ENCODE measurements around the gene CAMKK1. TPM values are rescaled to one million over a fixed set of nuclear protein-coding genes. Genes with fewer than 3 reads are reported as not detected.
A peak's percentile ranks its signal among the peaks of the same experiment; 100 is the strongest.

The CAMKK1 gene
- total RNA-seq, 1 experiment from 2014 or later, result 9.6 TPM

GRCh38 chr17:3918372-3919122 lies 25.7 kb upstream of the CAMKK1 start:
- ChIA-PET CTCF (interaction anchor here (0.6 to 2.1 kb wide), 3 partner anchors 16 to 147 kb away, joined by 3 to 4 read pairs (median 3); no protein-coding TSS in a partner anchor), POLR2A (interaction anchor here (0.6 kb wide), 1 partner anchor 73 kb away, joined by 5 read pairs; the partner anchor contains the start of gene NCBP3)
- no peaks in the 10 kb centered on the region; the same call in 1 of the 2 replicates for H3K4me1 Mint-ChIP-seq
- no peaks in the 10 kb centered on the region for H3K9me3 Mint-ChIP-seq
- DNase-seq (ENCODE audit: low spot score), result no peak
- no peak overlapping the region for H3K4me3 Mint-ChIP-seq
- peaks cover 2% of the 10 kb centered on the region; the same call in 1 of the 2 replicates for H3K27me3 Mint-ChIP-seq (ENCODE audit: low read depth)
- H3K27ac Mint-ChIP-seq, result no peak overlapping the region
- no peak for TF ChIP-seq ESRRA (CRISPR knock-in tag; IDR thresholded peaks at IDR 0.05; ENCODE audit: borderline replicate concordance)
- peak; percentile 76; the same call in 1 of the 2 replicates for TF ChIP-seq ZNF121 (CRISPR knock-in tag; IDR thresholded peaks at IDR 0.05)
- ATAC-seq, result no peak
- H3K36me3 Mint-ChIP-seq, result no peaks in the 10 kb centered on the region

GRCh38 chr17:3917391-3917931 lies 24.6 kb upstream of the CAMKK1 start:
- H3K4me3 Mint-ChIP-seq, result no peak overlapping the region
- CTCF ChIA-PET, result interaction anchor here (0.6 to 2.1 kb wide), 7 partner anchors 13 to 387 kb away, joined by 3 to 6 read pairs (median 4); no protein-coding TSS in a partner anchor
- no peak overlapping the region for H3K27ac Mint-ChIP-seq
- H3K4me1 Mint-ChIP-seq, result no peaks in the 10 kb centered on the region; the same call in 1 of the 2 replicates
- TF ChIP-seq ZNF219 (CRISPR knock-in tag; IDR thresholded peaks at IDR 0.05; ENCODE audit: borderline replicate concordance) (no peak), GRHL2 (CRISPR knock-in tag; IDR thresholded peaks at IDR 0.05; ENCODE audit: insufficient replicate concordance, severe bottlenecking) (no peak), SP1 (CRISPR knock-in tag; conservative IDR thresholded peaks at IDR 0.05) (no peak), CBFB (CRISPR knock-in tag; IDR thresholded peaks at IDR 0.05; ENCODE audit: low read depth) (no peak), HMGA2 (CRISPR knock-in tag; IDR thresholded peaks at IDR 0.05) (no peak), GABPB1 (CRISPR knock-in tag; IDR thresholded peaks at IDR 0.05) (no peak)
- POLR2A ChIA-PET, result no interaction called here
- DNase-seq (ENCODE audit: low spot score), result no peak
- H3K36me3 Mint-ChIP-seq, result no peaks in the 10 kb centered on the region
- no peak for ATAC-seq
- 0 out of 2 replicates have a peak, but pooled peaks cover 3% of the 10 kb centered on the region for H3K9me3 Mint-ChIP-seq
- H3K27me3 Mint-ChIP-seq (ENCODE audit: low read depth), result peaks cover 3% of the 10 kb centered on the region; the same call in 1 of the 2 replicates

GRCh38 chr17:3916825-3917224 lies 24.0 kb upstream of the CAMKK1 start:
- ChIA-PET CTCF (interaction anchor here (0.8 to 2.1 kb wide), 11 partner anchors 11 to 159 kb away, joined by 3 to 9 read pairs (median 4); partner anchors contain the start of genes CAMKK1 and NCBP3), POLR2A (no interaction called here)
- Mint-ChIP-seq H3K9me3 (peaks cover 5% of the 10 kb centered on the region; the same call in 1 of the 2 replicates), H3K27me3 (ENCODE audit: low read depth) (peaks cover 3% of the 10 kb centered on the region; the same call in 1 of the 2 replicates), H3K4me1 (no peaks in the 10 kb centered on the region; the same call in 1 of the 2 replicates), H3K36me3 (no peaks in the 10 kb centered on the region), H3K4me3 (no peak overlapping the region), H3K27ac (no peak overlapping the region)
- TF ChIP-seq OVOL2 (CRISPR knock-in tag; IDR thresholded peaks at IDR 0.05; ENCODE audit: borderline replicate concordance) (no peak), ZNF512 (CRISPR knock-in tag; IDR thresholded peaks at IDR 0.05; ENCODE audit: borderline replicate concordance) (no peak)
- ATAC-seq (no peak), DNase-seq (ENCODE audit: low spot score) (no peak)

- ChIA-PET CTCF (interaction anchor here (0.8 to 2.1 kb wide), 10 partner anchors 11 to 284 kb away, joined by 3 to 9 read pairs (median 4); partner anchors contain the start of genes CAMKK1 and NCBP3), POLR2A (no interaction called here)
- DNase-seq (ENCODE audit: low spot score), result no peak
These were observed 23.3 kb upstream of the CAMKK1 start, which contains the start of gene P2RX1 for GRCh38 chr17:3915995-3916696. TSS of gene P2RX1 (minus strand) at chr17:3916465. CDS start at chr17:3916225, 240 bp downstream.

More at GRCh38 chr17:3915995-3916696, 23.3 kb upstream of the CAMKK1 start, which contains the start of gene P2RX1:
- no peak within 1 kb of the TSS for H3K27ac Mint-ChIP-seq
- peaks cover 3% of the 10 kb centered on the region; the same call in 1 of the 2 replicates for H3K27me3 Mint-ChIP-seq (ENCODE audit: low read depth)
- H3K4me1 Mint-ChIP-seq, result no peaks in the 10 kb centered on the region; the same call in 1 of the 2 replicates
- no peaks in the 10 kb centered on the region for H3K36me3 Mint-ChIP-seq
- peaks cover 7% of the 10 kb centered on the region; the same call in 1 of the 2 replicates for H3K9me3 Mint-ChIP-seq
- ATAC-seq, result no peak
- no peak for TF ChIP-seq TCF7 (CRISPR knock-in tag; IDR thresholded peaks at IDR 0.05; ENCODE audit: low read depth)
- TF ChIP-seq ATF1 (CRISPR knock-in tag; IDR thresholded peaks at IDR 0.05), result no peak
- no peak for TF ChIP-seq NFATC4 (CRISPR knock-in tag; IDR thresholded peaks at IDR 0.05)
- TF ChIP-seq ELF4 (CRISPR knock-in tag; IDR thresholded peaks at IDR 0.05; ENCODE audit: low read depth), result no peak
- TF ChIP-seq GTF2I (CRISPR knock-in tag; conservative IDR thresholded peaks at IDR 0.05), result no peak
- no peak for TF ChIP-seq E2F4 (CRISPR knock-in tag; IDR thresholded peaks at IDR 0.05; ENCODE audit: borderline replicate concordance, low read depth)
- TF ChIP-seq PRDM15 (CRISPR knock-in tag; IDR thresholded peaks at IDR 0.05), result no peak
- TF ChIP-seq PRRX2 (CRISPR knock-in tag; IDR thresholded peaks at IDR 0.05), result no peak
- H3K4me3 Mint-ChIP-seq, result no peak within 1 kb of the TSS
